Vagina (tissue), 2 donors: Measurements from ENCODE around the gene EDARADD.

Source experiments
- POLR2A ChIP-seq, 2 donors: fragments of 450-650 bp; IDR thresholded peaks; one replicate each; pipeline ENCODE4 v1.6.1; 2017; ENCODE audit warnings: antibody characterized with exemption in 2 of 2, mild to moderate bottlenecking in 2 of 2, moderate library complexity in 2 of 2
- TF ChIP-seq, protein P1 (sequence below), 3 experiments: fragments of 450-650 bp in 2 of 3; fragments of 200-600 bp in 1 of 3; sonication (generic) in 1 of 3; IDR thresholded peaks; one replicate each; pipeline ENCODE4 v1.5.1; 2017 to 2019; ENCODE audit warnings: antibody characterized with exemption in 3 of 3, mild to moderate bottlenecking in 2 of 3, moderate library complexity in 2 of 3

DNA sequence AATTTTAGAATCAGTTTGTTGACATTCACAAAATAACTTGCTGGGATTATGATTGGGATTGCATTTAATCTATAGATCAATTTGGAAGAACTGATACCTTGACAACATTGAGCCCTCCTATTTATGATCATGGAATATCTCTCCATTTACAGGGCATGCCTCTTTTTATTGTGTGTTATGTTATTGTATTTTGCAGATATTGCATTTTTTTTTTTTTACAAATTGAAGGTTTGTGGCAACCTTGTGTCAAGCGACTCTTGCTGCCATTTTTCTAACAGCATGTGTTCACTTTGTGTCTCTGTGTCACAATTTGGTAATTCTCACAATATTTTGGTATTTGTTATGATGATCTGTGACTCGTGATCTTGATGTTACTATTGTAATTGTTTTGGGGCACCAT is 46.3 kb downstream of the EDARADD start:
- TF ChIP-seq, protein P1, sequence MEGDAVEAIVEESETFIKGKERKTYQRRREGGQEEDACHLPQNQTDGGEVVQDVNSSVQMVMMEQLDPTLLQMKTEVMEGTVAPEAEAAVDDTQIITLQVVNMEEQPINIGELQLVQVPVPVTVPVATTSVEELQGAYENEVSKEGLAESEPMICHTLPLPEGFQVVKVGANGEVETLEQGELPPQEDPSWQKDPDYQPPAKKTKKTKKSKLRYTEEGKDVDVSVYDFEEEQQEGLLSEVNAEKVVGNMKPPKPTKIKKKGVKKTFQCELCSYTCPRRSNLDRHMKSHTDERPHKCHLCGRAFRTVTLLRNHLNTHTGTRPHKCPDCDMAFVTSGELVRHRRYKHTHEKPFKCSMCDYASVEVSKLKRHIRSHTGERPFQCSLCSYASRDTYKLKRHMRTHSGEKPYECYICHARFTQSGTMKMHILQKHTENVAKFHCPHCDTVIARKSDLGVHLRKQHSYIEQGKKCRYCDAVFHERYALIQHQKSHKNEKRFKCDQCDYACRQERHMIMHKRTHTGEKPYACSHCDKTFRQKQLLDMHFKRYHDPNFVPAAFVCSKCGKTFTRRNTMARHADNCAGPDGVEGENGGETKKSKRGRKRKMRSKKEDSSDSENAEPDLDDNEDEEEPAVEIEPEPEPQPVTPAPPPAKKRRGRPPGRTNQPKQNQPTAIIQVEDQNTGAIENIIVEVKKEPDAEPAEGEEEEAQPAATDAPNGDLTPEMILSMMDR (IDR thresholded peaks at IDR 0.05): no peak
- no peak for TF ChIP-seq POLR2A (IDR thresholded peaks at IDR 0.05)
